Measurements from ENCODE around the gene LMF1. TPM values are rescaled to one million over a fixed set of nuclear protein-coding genes. Genes with fewer than 3 reads are reported as not detected.

Gene LMF1
- total and polyA plus RNA-seq, 2 of the 13 experiments (the other 11 are each of a cell fraction or from before 2014, with no cell fraction given): 6.8 to 8.5 TPM

GRCh38 chr16:979147-979546 lies 8.4 kb upstream of the LMF1 start (continued):
- no peak for TF ChIP-seq RARA (CRISPR knock-in tag; IDR thresholded peaks at IDR 0.05)
- TF ChIP-seq, protein P1, sequence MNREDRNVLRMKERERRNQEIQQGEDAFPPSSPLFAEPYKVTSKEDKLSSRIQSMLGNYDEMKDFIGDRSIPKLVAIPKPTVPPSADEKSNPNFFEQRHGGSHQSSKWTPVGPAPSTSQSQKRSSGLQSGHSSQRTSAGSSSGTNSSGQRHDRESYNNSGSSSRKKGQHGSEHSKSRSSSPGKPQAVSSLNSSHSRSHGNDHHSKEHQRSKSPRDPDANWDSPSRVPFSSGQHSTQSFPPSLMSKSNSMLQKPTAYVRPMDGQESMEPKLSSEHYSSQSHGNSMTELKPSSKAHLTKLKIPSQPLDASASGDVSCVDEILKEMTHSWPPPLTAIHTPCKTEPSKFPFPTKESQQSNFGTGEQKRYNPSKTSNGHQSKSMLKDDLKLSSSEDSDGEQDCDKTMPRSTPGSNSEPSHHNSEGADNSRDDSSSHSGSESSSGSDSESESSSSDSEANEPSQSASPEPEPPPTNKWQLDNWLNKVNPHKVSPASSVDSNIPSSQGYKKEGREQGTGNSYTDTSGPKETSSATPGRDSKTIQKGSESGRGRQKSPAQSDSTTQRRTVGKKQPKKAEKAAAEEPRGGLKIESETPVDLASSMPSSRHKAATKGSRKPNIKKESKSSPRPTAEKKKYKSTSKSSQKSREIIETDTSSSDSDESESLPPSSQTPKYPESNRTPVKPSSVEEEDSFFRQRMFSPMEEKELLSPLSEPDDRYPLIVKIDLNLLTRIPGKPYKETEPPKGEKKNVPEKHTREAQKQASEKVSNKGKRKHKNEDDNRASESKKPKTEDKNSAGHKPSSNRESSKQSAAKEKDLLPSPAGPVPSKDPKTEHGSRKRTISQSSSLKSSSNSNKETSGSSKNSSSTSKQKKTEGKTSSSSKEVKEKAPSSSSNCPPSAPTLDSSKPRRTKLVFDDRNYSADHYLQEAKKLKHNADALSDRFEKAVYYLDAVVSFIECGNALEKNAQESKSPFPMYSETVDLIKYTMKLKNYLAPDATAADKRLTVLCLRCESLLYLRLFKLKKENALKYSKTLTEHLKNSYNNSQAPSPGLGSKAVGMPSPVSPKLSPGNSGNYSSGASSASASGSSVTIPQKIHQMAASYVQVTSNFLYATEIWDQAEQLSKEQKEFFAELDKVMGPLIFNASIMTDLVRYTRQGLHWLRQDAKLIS (CRISPR knock-in tag; IDR thresholded peaks at IDR 0.05): no peak
- TF ChIP-seq CEBPG (CRISPR knock-in tag; IDR thresholded peaks at IDR 0.05): no peak
- TF ChIP-seq RXRA (CRISPR knock-in tag; IDR thresholded peaks at IDR 0.05): no peak

- Histone ChIP-seq H3K9me3 (ENCODE audit: low read length) (no peaks in the 10 kb centered on the region), H3K4me2 (ENCODE audit: low read depth, low read length) (no peak overlapping the region), H3K9ac (ENCODE audit: insufficient read depth, low read depth, low read length) (no peak overlapping the region), H3K4me3 (replicated peaks in 1 of 3; ENCODE audit: insufficient read depth in 1 of 3, low read depth in 2 of 3, low read length in 3 of 3) (no peak overlapping the region), H3K79me2 (ENCODE audit: insufficient read depth, low read length) (no peaks in the 10 kb centered on the region), H4K20me1 (ENCODE audit: insufficient read depth, low read length) (no peaks in the 10 kb centered on the region), H3K27me3 (ENCODE audit: control insufficient read depth in 1 of 2, insufficient read depth in 2 of 2, low read length in 2 of 2) (peaks cover 22 to 84% of the 10 kb centered on the region in 2 experiments), H3K4me1 (ENCODE audit: insufficient read depth, low read length) (peaks cover 39% of the 10 kb centered on the region), H3K27ac (ENCODE audit: extremely low read length, insufficient read depth, low read length) (no peak overlapping the region), H3K36me3 (replicated peaks in 1 of 2; ENCODE audit: control insufficient read depth in 1 of 2, insufficient read depth in 2 of 2, low read length in 2 of 2) (no peaks in the 10 kb centered on the region), H2AFZ (ENCODE audit: low read length) (no peak overlapping the region)
- no peak for ATAC-seq
- no peak for DNase-seq (ENCODE audit: low spot score)
- TF ChIP-seq, protein P2, sequence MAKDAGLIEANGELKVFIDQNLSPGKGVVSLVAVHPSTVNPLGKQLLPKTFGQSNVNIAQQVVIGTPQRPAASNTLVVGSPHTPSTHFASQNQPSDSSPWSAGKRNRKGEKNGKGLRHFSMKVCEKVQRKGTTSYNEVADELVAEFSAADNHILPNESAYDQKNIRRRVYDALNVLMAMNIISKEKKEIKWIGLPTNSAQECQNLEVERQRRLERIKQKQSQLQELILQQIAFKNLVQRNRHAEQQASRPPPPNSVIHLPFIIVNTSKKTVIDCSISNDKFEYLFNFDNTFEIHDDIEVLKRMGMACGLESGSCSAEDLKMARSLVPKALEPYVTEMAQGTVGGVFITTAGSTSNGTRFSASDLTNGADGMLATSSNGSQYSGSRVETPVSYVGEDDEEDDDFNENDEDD (CRISPR knock-in tag; IDR thresholded peaks at IDR 0.05; ENCODE audit: borderline replicate concordance): no peak
- TF ChIP-seq PTBP1 (IDR thresholded peaks at IDR 0.05; ENCODE audit: low read depth, low read length, poor library complexity, severe bottlenecking) (no peak), KDM6A (CRISPR knock-in tag; IDR thresholded peaks at IDR 0.05; ENCODE audit: low read depth) (no peak), IRF9 (CRISPR knock-in tag; IDR thresholded peaks at IDR 0.05; ENCODE audit: borderline replicate concordance) (no peak)
- TF ChIP-seq, protein P3, sequence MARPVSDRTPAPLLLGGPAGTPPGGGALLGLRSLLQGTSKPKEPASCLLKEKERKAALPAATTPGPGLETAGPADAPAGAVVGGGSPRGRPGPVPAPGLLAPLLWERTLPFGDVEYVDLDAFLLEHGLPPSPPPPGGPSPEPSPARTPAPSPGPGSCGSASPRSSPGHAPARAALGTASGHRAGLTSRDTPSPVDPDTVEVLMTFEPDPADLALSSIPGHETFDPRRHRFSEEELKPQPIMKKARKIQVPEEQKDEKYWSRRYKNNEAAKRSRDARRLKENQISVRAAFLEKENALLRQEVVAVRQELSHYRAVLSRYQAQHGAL (CRISPR knock-in tag; IDR thresholded peaks at IDR 0.05; ENCODE audit: not compliant biosample characterization): no peak
- intact Hi-C loops (cut with micrococcal nuclease; ENCODE audit: unreplicated experiment): no loop called here
- no peak for FAIRE-seq
- in situ Hi-C loops (cut with HindIII; ENCODE audit: extremely low pct_ligation_motif_present, low pct_unique_long_range_greater_than_20kb): no loop called here
- ChIA-PET POLR2A (no interaction called here), CTCF (ENCODE audit: low intra/inter-chr PET ratio, low total read pairs) (no interaction called here)
- 28% methylated on average over 6 of the region's 9 CpGs for WGBS (ENCODE audit: low lambda C conversion rate)
- BruUV-seq (replicated peaks): no TSS peak
Observed at GRCh38 chr16:978403-978802, 7.6 kb upstream of the LMF1 start.

All from HepG2 (cell line).